Loucy (cell line): Measurements from ENCODE around the gene CAMTA1.

Experiments
- H2AFZ ChIP-seq: fragments of 200-600 bp; sonication (generic); 2 replicates; pipeline ENCODE4 v1.6.0; 2016; ENCODE audit warnings: antibody characterized with exemption, mild to moderate bottlenecking, low read length, moderate library complexity
- H3F3A ChIP-seq: fragments of 200-600 bp; 2 replicates; pipeline ENCODE4 v1.6.0; 2016; ENCODE audit warnings: antibody characterized with exemption, low read depth, mild to moderate bottlenecking
- H3K27me3 ChIP-seq: fragments of 200-600 bp; sonication (generic); 2 replicates; pipeline ENCODE4 v1.6.1; 2014; ENCODE audit warnings: low read length, mild to moderate bottlenecking; ENCODE audit not compliant: insufficient read depth, poor library complexity, severe bottlenecking
- H3K36me3 ChIP-seq: fragments of 200-600 bp; sonication (generic); 2 replicates; pipeline ENCODE4 v1.6.1; 2016; ENCODE audit warnings: low read length; ENCODE audit not compliant: insufficient read depth
- H3K4me1 ChIP-seq: fragments of 200-600 bp; sonication (generic); 2 replicates; pipeline ENCODE4 v1.5.1; 2014; ENCODE audit warnings: low read length, mild to moderate bottlenecking; ENCODE audit not compliant: insufficient read depth, poor library complexity, severe bottlenecking
- H3K4me2 ChIP-seq: fragments of 200-600 bp; sonication (generic); 2 replicates; pipeline ENCODE4 v1.6.0; 2014; ENCODE audit warnings: antibody characterized with exemption, low read length, low read depth, mild to moderate bottlenecking; ENCODE audit not compliant: poor library complexity, severe bottlenecking
- H3K4me3 ChIP-seq: fragments of 200-600 bp; sonication (generic); 2 replicates; pipeline ENCODE4 v1.5.1; 2014; ENCODE audit warnings: low read length, mild to moderate bottlenecking, mixed read lengths; ENCODE audit not compliant: poor library complexity, severe bottlenecking
- H3K79me2 ChIP-seq: fragments of 200-600 bp; sonication (generic); 2 replicates; pipeline ENCODE4 v1.6.1; 2014; ENCODE audit warnings: low read length; ENCODE audit not compliant: insufficient read depth
- H3K9ac ChIP-seq: fragments of 200-600 bp; sonication (generic); 2 replicates; pipeline ENCODE4 v1.6.0; 2014; ENCODE audit warnings: mild to moderate bottlenecking, low read depth, low read length, moderate library complexity; ENCODE audit not compliant: poor library complexity, severe bottlenecking
- H3K9me2 ChIP-seq: fragments of 200-600 bp; sonication (generic); replicated peaks from 2 replicates; pipeline ENCODE4 v1.6.1; 2016; ENCODE audit warnings: low read depth, low read length, mixed read lengths
- H3K9me3 ChIP-seq: fragments of 200-600 bp; sonication (generic); 2 replicates; pipeline ENCODE4 v1.6.1; 2014; ENCODE audit warnings: mild to moderate bottlenecking, antibody characterized with exemption, low read length, low read depth; ENCODE audit not compliant: insufficient read depth
- H4K20me1 ChIP-seq: fragments of 200-600 bp; sonication (generic); 2 replicates; pipeline ENCODE4 v1.6.0; 2014; ENCODE audit warnings: antibody characterized with exemption, low read length, mild to moderate bottlenecking; ENCODE audit not compliant: insufficient read depth, poor library complexity, severe bottlenecking
- CTCF ChIP-seq: fragments of 200-600 bp; sonication (generic); conservative IDR thresholded peaks from 2 replicates; pipeline ENCODE4 v1.5.1; 2014; ENCODE audit warnings: mild to moderate bottlenecking, antibody characterized with exemption, low read length
- EZH2phosphoT487 ChIP-seq: fragments of 200-600 bp; IDR thresholded peaks from 2 replicates; pipeline ENCODE4 v1.6.1; 2018; ENCODE audit warnings: antibody characterized with exemption, mild to moderate bottlenecking, moderate library complexity, borderline replicate concordance

The CAMTA1 gene

GRCh38 chr1:7693662-7694061, 908.4 kb downstream of the CAMTA1 start:
- no peak overlapping the region for H3K9ac ChIP-seq
- no peaks in the 10 kb centered on the region for H3K9me2 ChIP-seq
- no peak overlapping the region for H2AFZ ChIP-seq
- no peak for TF ChIP-seq EZH2phosphoT487
- no peak for TF ChIP-seq CTCF
- no peak overlapping the region for H3K4me2 ChIP-seq
- no peaks in the 10 kb centered on the region; the same call in 1 of the 2 replicates for H3K9me3 ChIP-seq
- H3K27me3 ChIP-seq: no peaks in the 10 kb centered on the region
- H3K4me3 ChIP-seq: no peak overlapping the region
- no peaks in the 10 kb centered on the region for H4K20me1 ChIP-seq
- H3K36me3 ChIP-seq: no peaks in the 10 kb centered on the region
- H3K79me2 ChIP-seq: no peaks in the 10 kb centered on the region
- no peaks in the 10 kb centered on the region for H3F3A ChIP-seq
- H3K4me1 ChIP-seq: no peaks in the 10 kb centered on the region

GRCh38 chr1:7694600-7695496, 909.6 kb downstream of the CAMTA1 start:
- Histone ChIP-seq H3K4me2 (no peak overlapping the region), H3K4me3 (no peak overlapping the region), H3K9me2 (no peaks in the 10 kb centered on the region), H3K27me3 (no peaks in the 10 kb centered on the region), H3F3A (no peaks in the 10 kb centered on the region), H3K9ac (no peak overlapping the region), H2AFZ (no peak overlapping the region), H4K20me1 (no peaks in the 10 kb centered on the region), H3K79me2 (no peaks in the 10 kb centered on the region), H3K36me3 (no peaks in the 10 kb centered on the region), H3K9me3 (no peaks in the 10 kb centered on the region; the same call in 1 of the 2 replicates), H3K4me1 (no peaks in the 10 kb centered on the region)
- TF ChIP-seq EZH2phosphoT487 (no peak), CTCF (no peak)

GRCh38 chr1:7695497-7696117, 910.4 kb downstream of the CAMTA1 start:
- no peak overlapping the region for H3K4me2 ChIP-seq
- no peaks in the 10 kb centered on the region for H3K4me1 ChIP-seq
- no peaks in the 10 kb centered on the region; the same call in 1 of the 2 replicates for H3K9me3 ChIP-seq
- H3K9ac ChIP-seq: no peak overlapping the region
- H3K9me2 ChIP-seq: no peaks in the 10 kb centered on the region
- TF ChIP-seq EZH2phosphoT487: no peak
- no peak for TF ChIP-seq CTCF
- H2AFZ ChIP-seq: no peak overlapping the region
- no peaks in the 10 kb centered on the region for H3K36me3 ChIP-seq
- H3K4me3 ChIP-seq: no peak overlapping the region
- no peaks in the 10 kb centered on the region for H3K27me3 ChIP-seq
- no peaks in the 10 kb centered on the region for H3K79me2 ChIP-seq
- no peaks in the 10 kb centered on the region for H3F3A ChIP-seq
- H4K20me1 ChIP-seq: no peaks in the 10 kb centered on the region
